ENCODE results near the gene POLE3. TPM values are rescaled to one million over a fixed set of nuclear protein-coding genes. Genes with fewer than 3 reads are reported as not detected.

Gene POLE3
- total and polyA plus RNA-seq, 5 experiments from 2014 or later, result 59.5 to 138 (median 116) TPM

Other genes with a start within 250 kb of the POLE3 start
- gene FKBP15, start 189.4 kb downstream of the POLE3 start, total RNA-seq, result 10 to 100 TPM; 31.3 to 33.5 TPM
- 10 to 100 TPM in 1 of 3 donors, 1 to 10 TPM in 2; 7.2 to 14.4 (median 8.8) TPM for gene FKBP15, start 189.4 kb downstream of the POLE3 start, polyA plus RNA-seq
- 1 to 10 TPM; 3.7 to 4.4 TPM for gene SLC31A1, start 189.1 kb downstream of the POLE3 start, total RNA-seq
- gene SLC31A1, start 189.1 kb downstream of the POLE3 start, polyA plus RNA-seq, result 1 to 10 TPM; 2.0 to 4.7 (median 2.2) TPM
- 10 to 100 TPM; 33.0 to 37.4 TPM for gene CDC26, start 135.1 kb downstream of the POLE3 start, total RNA-seq
- 100 to 1,000 TPM; 148 to 193 (median 173) TPM for gene CDC26, start 135.1 kb downstream of the POLE3 start, polyA plus RNA-seq
- gene PRPF4, start 135.0 kb downstream of the POLE3 start, total RNA-seq, result 10 to 100 TPM; 16.6 to 17.2 TPM
- 10 to 100 TPM; 21.7 to 24.0 (median 23.0) TPM for gene PRPF4, start 135.0 kb downstream of the POLE3 start, polyA plus RNA-seq
- gene RNF183, start 107.3 kb downstream of the POLE3 start, total RNA-seq, result under 1 TPM in 1 of 2 experiments, not detected in 1; 0.23 TPM
- not detected for gene RNF183, start 107.3 kb downstream of the POLE3 start, polyA plus RNA-seq
- gene WDR31, start 70.4 kb downstream of the POLE3 start, total RNA-seq, result 1 to 10 TPM in 1 of 2 experiments, under 1 TPM in 1; 0.96 to 1.2 TPM
- under 1 TPM; 0.21 to 0.62 (median 0.43) TPM for gene WDR31, start 70.4 kb downstream of the POLE3 start, polyA plus RNA-seq
- gene BSPRY, start 61.1 kb downstream of the POLE3 start, total RNA-seq, result under 1 TPM in 1 of 2 experiments, not detected in 1; 0.36 TPM
- gene BSPRY, start 61.1 kb downstream of the POLE3 start, polyA plus RNA-seq, result 1 to 10 TPM in 2 of 3 donors, under 1 TPM in 1; 0.52 to 1.3 (median 1.2) TPM
- gene HDHD3, start 33.7 kb downstream of the POLE3 start, total RNA-seq, result 10 to 100 TPM; 26.2 to 26.5 TPM
- 10 to 100 TPM; 24.1 to 45.2 (median 35.1) TPM for gene HDHD3, start 33.7 kb downstream of the POLE3 start, polyA plus RNA-seq
- 10 to 100 TPM; 45.7 to 47.1 TPM for gene ALAD, start 9.4 kb downstream of the POLE3 start, total RNA-seq
- 10 to 100 TPM; 19.2 to 29.4 (median 21.2) TPM for gene ALAD, start 9.4 kb downstream of the POLE3 start, polyA plus RNA-seq
- 1 to 10 TPM; 1.1 to 1.2 TPM for gene C9orf43, start 72 bp upstream of the POLE3 start, total RNA-seq
- gene C9orf43, start 72 bp upstream of the POLE3 start, polyA plus RNA-seq, result under 1 TPM in 2 of 3 donors, not detected in 1; 0.55 to 0.81 TPM
- 10 to 100 TPM; 27.8 to 29.5 TPM for gene RGS3, start 53.1 kb upstream of the POLE3 start, total RNA-seq
- gene RGS3, start 53.1 kb upstream of the POLE3 start, polyA plus RNA-seq, result 10 to 100 TPM; 17.9 to 33.4 (median 26.1) TPM